GM18858 (cell line): Measurements from ENCODE around the gene RSPH3.
"Not testable (repeated sequence)": the region's sequence is repeated elsewhere in the genome, so short reads cannot be mapped to it uniquely, and the experiment has no call there.

Experiments used
- ATAC-seq: cut with Tn5 transposase; IDR thresholded peaks from one replicate; pipeline ENCODE4 v1.9.1; 2021; ENCODE audit not compliant: unreplicated experiment

The RSPH3 gene

GRCh38 chr6:158978757-158979156 is 21.2 kb downstream of the RSPH3 start:
- no peak for ATAC-seq

GRCh38 chr6:158977382-158977781 is 22.6 kb downstream of the RSPH3 start:
- no peak for ATAC-seq

- ATAC-seq: no peak
Observed at GRCh38 chr6:158972241-158973233, 27.5 kb downstream of the RSPH3 start.

DNA sequence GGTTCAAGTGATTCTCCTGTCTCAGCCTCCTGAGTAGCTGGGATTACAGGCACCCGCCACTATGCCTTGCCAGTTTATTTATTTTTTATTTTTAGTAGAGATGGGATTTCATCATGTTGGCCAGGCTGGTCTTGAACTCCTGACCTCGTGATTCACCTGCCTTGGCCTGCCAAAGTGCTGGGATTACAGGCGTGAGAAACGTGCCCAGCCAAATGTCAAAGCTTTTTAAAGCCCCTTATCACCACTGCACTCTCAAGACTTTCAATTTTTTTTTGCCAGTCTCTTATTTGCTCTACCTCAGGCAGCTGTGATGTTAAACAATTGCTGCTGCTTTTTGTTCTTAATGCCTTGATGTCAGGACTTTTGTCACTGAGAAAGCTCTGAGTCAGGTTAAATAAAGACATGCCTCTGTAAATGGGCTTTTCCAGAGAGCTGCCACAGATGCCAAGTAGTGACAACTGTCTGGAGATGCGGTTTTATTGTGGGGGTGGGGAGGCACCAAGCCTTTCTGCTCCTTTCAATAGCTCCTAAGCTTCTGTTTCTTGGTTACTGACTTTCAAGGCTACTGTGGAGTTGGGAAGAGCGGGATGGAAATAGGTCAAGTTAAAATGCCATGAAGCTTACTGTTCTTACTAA is 29.2 kb downstream of the RSPH3 start:
- no peak for ATAC-seq

DNA sequence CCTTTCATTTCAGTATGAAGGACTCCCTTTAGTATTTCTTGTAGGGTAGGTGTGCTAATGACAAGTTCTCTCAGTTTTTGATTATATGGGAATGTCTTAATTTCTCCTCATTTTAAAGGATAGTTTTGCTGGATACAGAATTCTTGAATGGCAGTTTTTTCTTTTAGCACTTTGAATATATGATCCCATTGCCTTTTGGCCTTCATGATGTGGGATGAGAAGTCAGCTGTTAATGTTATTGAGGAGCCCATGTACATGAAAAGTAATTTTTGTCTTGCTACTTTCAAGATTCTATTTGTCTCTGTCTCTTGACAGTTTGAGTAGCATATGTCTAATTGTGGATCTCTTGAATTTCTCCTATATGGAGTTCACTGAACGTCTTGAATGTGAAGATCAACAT is 30.9 kb downstream of the RSPH3 start:
- ATAC-seq: no peak

GRCh38 chr6:158963020-158963808 is 36.8 kb downstream of the RSPH3 start:
- no peak for ATAC-seq

DNA sequence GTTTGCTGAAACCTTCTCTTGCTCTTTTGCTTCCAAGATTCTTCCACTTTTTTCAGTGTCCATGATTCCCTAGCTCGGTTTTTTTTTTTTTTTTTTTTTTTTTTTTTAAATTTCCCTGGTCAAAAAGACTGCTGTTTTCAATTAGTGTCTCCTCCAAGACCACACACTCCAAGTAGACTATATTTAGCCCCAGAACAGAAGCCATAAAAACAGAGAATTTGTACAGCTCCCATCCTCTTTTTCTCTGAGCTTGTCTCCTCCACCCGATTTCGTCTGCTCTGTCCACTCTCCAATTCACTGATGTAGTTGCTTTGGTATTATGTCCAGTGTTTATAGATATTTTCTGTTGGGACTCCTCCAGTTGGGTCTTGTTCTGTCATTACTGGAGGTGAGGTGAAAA is 37.6 kb downstream of the RSPH3 start:
- ATAC-seq: no peak

DNA sequence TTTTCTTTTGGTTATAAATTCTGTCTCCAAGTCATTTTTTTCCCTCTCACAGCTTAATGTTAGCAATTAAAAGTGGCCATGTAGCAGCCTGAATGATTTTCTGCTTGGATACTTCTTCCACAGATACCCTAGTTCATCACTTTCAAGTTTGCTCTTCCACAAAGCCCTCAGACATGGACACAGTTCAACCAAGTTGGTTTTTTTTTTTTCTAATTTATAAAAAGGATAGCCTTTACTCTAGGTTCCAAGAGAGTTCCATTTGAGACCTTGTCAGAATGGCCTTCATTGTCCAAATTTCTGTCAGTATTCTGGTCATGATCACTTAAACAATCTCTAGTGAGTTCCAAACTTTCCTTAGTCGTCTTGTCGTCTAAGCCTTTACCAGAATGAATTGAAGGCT is 40.0 kb downstream of the RSPH3 start:
- no peak for ATAC-seq

DNA sequence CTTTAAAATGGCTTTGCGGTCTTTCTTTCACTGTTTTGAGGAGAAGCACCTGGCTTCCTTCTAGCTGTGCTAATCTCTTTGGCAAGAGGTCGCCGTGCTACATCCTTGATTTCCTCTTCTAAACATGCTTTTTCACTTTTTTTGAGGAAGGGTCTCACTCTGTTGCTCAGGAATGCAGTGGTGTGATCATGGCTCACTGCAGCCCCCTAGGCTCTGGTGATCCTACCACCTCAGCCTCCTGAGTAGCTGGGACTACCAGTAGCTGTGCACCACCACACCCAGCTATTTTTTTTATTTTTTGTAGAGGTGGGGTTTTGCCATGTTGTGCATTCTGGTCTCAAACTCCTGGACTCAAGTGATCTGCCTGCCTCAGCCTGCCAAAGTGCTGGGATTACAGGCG is 40.5 kb downstream of the RSPH3 start:
- ATAC-seq: no peak

DNA sequence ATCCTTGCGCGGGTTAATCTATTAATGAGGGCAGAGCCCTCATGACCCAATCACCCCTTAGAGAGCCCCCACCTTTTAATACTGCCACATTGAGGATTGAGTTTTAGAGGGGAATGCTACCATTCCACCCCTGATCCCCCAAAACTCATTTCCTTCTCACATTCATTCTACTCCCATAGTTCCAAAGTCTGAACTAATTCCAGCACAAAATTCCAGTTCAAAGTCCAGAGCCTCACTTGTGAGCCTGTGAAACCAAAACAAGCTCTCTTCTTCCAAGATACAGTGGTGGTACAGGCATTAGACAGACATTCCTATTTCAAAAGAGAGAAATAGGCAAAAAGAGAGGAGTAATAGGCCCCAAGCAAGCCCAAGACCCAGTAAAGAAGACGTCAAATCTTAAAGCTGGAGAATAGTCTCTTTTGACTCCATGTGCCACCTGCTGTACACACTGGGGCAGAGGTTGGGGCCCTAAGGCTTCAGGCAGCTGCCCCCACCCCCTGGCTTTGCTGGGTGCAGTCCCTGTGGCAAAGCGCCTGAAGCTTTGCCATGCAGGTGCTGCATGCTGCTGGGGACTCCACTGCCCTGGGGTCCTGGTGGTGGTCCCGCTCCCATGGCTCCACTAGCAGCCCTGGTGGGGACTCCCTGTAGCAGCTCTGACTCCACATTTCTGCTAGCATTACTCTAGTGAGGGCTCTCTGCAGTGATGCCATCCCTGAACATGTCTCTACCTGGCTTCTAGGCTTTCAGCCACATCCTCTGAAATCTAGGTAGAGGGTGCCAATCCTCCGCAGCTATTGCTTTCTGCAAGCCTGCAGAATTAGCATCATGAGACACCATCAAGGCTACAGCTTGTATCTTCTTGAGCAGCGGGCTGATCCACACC is 41.3 kb downstream of the RSPH3 start:
- ATAC-seq: no peak

GRCh38 chr6:158955255-158955654 is 44.7 kb downstream of the RSPH3 start:
- ATAC-seq: no peak

- no peak for ATAC-seq
Observed at GRCh38 chr6:158954753-158955152, 45.2 kb downstream of the RSPH3 start.

- not testable (repeated sequence) for ATAC-seq
Observed at GRCh38 chr6:158952011-158952410, 48.0 kb downstream of the RSPH3 start.

DNA sequence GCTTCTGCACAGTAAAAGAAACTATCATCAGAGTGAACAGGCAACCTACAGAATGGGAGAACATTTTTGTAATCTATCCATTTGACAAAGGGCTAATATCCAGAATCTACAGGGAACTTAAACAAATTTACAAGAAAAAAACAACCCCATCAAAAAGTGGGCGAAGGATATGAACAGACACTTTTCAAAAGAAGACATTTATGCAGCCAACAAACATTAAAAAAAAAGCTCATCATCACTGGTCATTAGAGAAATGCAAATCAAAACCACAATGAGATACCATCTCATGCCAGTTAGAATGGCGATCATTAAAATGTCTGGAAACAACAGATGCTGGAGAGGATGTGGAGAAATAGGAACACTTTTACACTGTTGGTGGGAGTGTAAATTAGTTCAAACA is 48.4 kb downstream of the RSPH3 start:
- not testable (repeated sequence) for ATAC-seq

GRCh38 chr6:158947284-158947683 is 52.7 kb downstream of the RSPH3 start:
- ATAC-seq: no peak

- ATAC-seq: no peak
Observed at GRCh38 chr6:158943380-158944032, 56.5 kb downstream of the RSPH3 start.

GRCh38 chr6:158942349-158942748 is 57.7 kb downstream of the RSPH3 start:
- ATAC-seq: no peak

GRCh38 chr6:158941246-158941645 is 58.8 kb downstream of the RSPH3 start:
- ATAC-seq: no peak

- ATAC-seq: no peak
Observed at GRCh38 chr6:158939255-158940159, 60.5 kb downstream of the RSPH3 start.
